K562 (cell line): ENCODE measurements around the gene WDR93. TPM values are rescaled to one million over a fixed set of nuclear protein-coding genes. Genes with fewer than 3 reads are reported as not detected.

Experiments
- ARID4B ChIP-seq: sonication (generic); formaldehyde crosslinking; IDR thresholded peaks from 2 replicates; pipeline ENCODE4 v1.8.0; 2022; ENCODE audit warnings: mild to moderate bottlenecking, missing genetic modification reagents
- ATF3 ChIP-seq, 2 experiments: fragments of 450-650 bp in 1 of 2; sonication (generic) in 1 of 2; formaldehyde crosslinking in 1 of 2; IDR thresholded peaks in 1 of 2; conservative IDR thresholded peaks in 1 of 2; 2 replicates each; pipeline versions ENCODE4 v1.6.1 to v1.8.1; 2016 to 2023; ENCODE audit warnings: mild to moderate bottlenecking in 2 of 2, moderate library complexity in 2 of 2, inconsistent platforms in 1 of 2, missing genetic modification reagents in 1 of 2
- CREB5 ChIP-seq: fragments of 250-450 bp; sonication (Bioruptor Pico); IDR thresholded peaks from 2 replicates; pipeline ENCODE4 v1.5.0; 2020; ENCODE audit warnings: mild to moderate bottlenecking
- CTBP1 ChIP-seq: fragments of 450-650 bp; IDR thresholded peaks from 2 replicates; pipeline ENCODE4 v1.6.1; 2016; ENCODE audit warnings: borderline replicate concordance
- DACH1 ChIP-seq: fragments of 450-650 bp; IDR thresholded peaks from 2 replicates; pipeline ENCODE4 v1.6.1; 2018; ENCODE audit not compliant: partially characterized antibody
- FOXJ3 ChIP-seq: sonication (generic); formaldehyde crosslinking; IDR thresholded peaks from 2 replicates; pipeline ENCODE4 v1.4.0; 2020; ENCODE audit warnings: mild to moderate bottlenecking, missing genetic modification reagents
- FOXK2 ChIP-seq, 2 experiments: fragments of 450-650 bp; IDR thresholded peaks in 1 of 2; conservative IDR thresholded peaks in 1 of 2; 2 replicates each; pipeline ENCODE4 v1.6.1; 2016; ENCODE audit warnings: low read depth in 2 of 2, mild to moderate bottlenecking in 1 of 2
- FOXM1 ChIP-seq, 2 experiments: fragments of 450-650 bp in 1 of 2; sonication (generic) in 1 of 2; formaldehyde crosslinking in 1 of 2; IDR thresholded peaks; 2 replicates each; pipeline versions ENCODE4 v1.6.1 to v1.9.0; 2017 to 2022; ENCODE audit warnings: low read depth in 2 of 2, mild to moderate bottlenecking in 2 of 2, missing genetic modification reagents in 1 of 2, moderate library complexity in 1 of 2
- HOXB6 ChIP-seq: fragments of 250-450 bp; sonication (Bioruptor Pico); IDR thresholded peaks from 2 replicates; pipeline ENCODE4 v1.5.1; 2022; ENCODE audit warnings: mild to moderate bottlenecking, borderline replicate concordance
- MLX ChIP-seq, 2 experiments: fragments of 450-650 bp in 1 of 2; sonication (generic) in 1 of 2; formaldehyde crosslinking; conservative IDR thresholded peaks; 2 replicates each; pipeline versions ENCODE4 v1.4.0 to v1.8.1; 2020 to 2022; ENCODE audit warnings: mild to moderate bottlenecking in 1 of 2, missing genetic modification reagents in 1 of 2
- MTA3 ChIP-seq: fragments of 450-650 bp; formaldehyde crosslinking; IDR thresholded peaks from 2 replicates; pipeline ENCODE4 v1.6.1; 2017; ENCODE audit warnings: mild to moderate bottlenecking, borderline replicate concordance
- NCOA1 ChIP-seq: fragments of 450-650 bp; IDR thresholded peaks from 2 replicates; pipeline ENCODE4 v1.6.1; 2016; ENCODE audit warnings: low read depth
- POLR3G ChIP-seq: IDR thresholded peaks from 2 replicates; pipeline ENCODE4 v1.6.1; 2011; ENCODE audit not compliant: insufficient read length, insufficient replicate concordance; ENCODE audit errors: extremely low read depth
- TAF7 ChIP-seq: fragments of 450-650 bp; IDR thresholded peaks from 2 replicates; pipeline ENCODE4 v1.6.1; 2016; ENCODE audit warnings: missing genetic modification characterization, missing compliant biosample characterization
- ZBTB8A ChIP-seq: fragments of 450-650 bp; IDR thresholded peaks from 2 replicates; pipeline ENCODE4 v1.6.1; 2018; ENCODE audit warnings: mild to moderate bottlenecking, moderate library complexity; ENCODE audit not compliant: partially characterized antibody
- ZC3H11A ChIP-seq: IDR thresholded peaks from 2 replicates; pipeline ENCODE4 v1.6.1; 2012; ENCODE audit warnings: low read depth, low read length, improper control_type of control experiment
- ZNF232 ChIP-seq: sonication (generic); formaldehyde crosslinking; IDR thresholded peaks from 2 replicates; pipeline ENCODE4 v1.8.0; 2022; ENCODE audit warnings: mild to moderate bottlenecking, missing genetic modification reagents
- ZNF263 ChIP-seq: sonication (generic); formaldehyde crosslinking; IDR thresholded peaks from 2 replicates; pipeline ENCODE4 v1.8.0; 2022; ENCODE audit warnings: mild to moderate bottlenecking, missing genetic modification reagents, borderline replicate concordance
- ZNF76 ChIP-seq: fragments of 250-450 bp; sonication (Bioruptor Pico); IDR thresholded peaks from 2 replicates; pipeline ENCODE4 v1.4.0; 2020; ENCODE audit warnings: mild to moderate bottlenecking, moderate library complexity, borderline replicate concordance
- polyA plus RNA-seq, 8 experiments: library from polyadenylated mRNA; depleted of rRNA in 4 of 8; stranded (reverse) in 5 of 8; unstranded in 3 of 8; fragments of >200 nt; fragmentation: Nextera tagmentation in 2 of 8; fragmentation: Illumina TruSeq in 1 of 8; extraction: Ambion mirVana in 2 of 8; extraction: Trizol in 1 of 8; gene quantifications; 2 replicates each; pipeline versions ENCODE4 v1.2.1 to v1.2.3, GENCODE V29; 2011 to 2014; ENCODE audit warnings: inconsistent platforms in 1 of 8, missing spikeins in 1 of 8
- total RNA-seq, 7 experiments: library from RNA; depleted of rRNA in 6 of 7; stranded (reverse); fragments of >200 nt in 6 of 7; fragmentation: Illumina TruSeq in 2 of 7; extraction: Trizol in 2 of 7; gene quantifications; 2 replicates each; pipeline versions ENCODE4 v1.2.1 to v1.2.3, GENCODE V29; 2011 to 2021; ENCODE audit warnings: low replicate concordance in 1 of 7

Gene WDR93
- total and polyA plus RNA-seq, 9 of the 15 experiments (the other 6 are each of a cell fraction or from before 2014, with no cell fraction given): not detected

GRCh38 chr15:89750560-89751542, 60.2 kb downstream of the WDR93 start, which contains the start of gene MESP1 (continued):
- TF ChIP-seq ZNF263 (CRISPR knock-in tag): no peak; the same call in 1 of the 2 replicates
- no peak for TF ChIP-seq NCOA1
- no peak for TF ChIP-seq DACH1
- peak; percentile 45; the same call in 1 of the 2 replicates for TF ChIP-seq ARID4B (CRISPR knock-in tag)
- TF ChIP-seq CREB5 (CRISPR knock-in tag): no peak
- no peak for TF ChIP-seq TAF7 (tag)
- TF ChIP-seq POLR3G: no peak
- TF ChIP-seq HOXB6 (CRISPR knock-in tag): no peak
- peak; percentile 70; the same call in 1 of the 2 replicates for TF ChIP-seq MTA3
- TF ChIP-seq FOXK2 (conservative IDR thresholded peaks at IDR 0.05 in 1 of 2, IDR thresholded peaks at IDR 0.05 in 1 of 2; ENCODE audit: low read depth in 2 of 2): no peak
- no peak for TF ChIP-seq ZNF232 (CRISPR knock-in tag)
- TF ChIP-seq FOXJ3: no peak
- TF ChIP-seq ATF3 (IDR thresholded peaks at IDR 0.05): no peak
- no peak for TF ChIP-seq ATF3 (CRISPR knock-in tag; conservative IDR thresholded peaks at IDR 0.05)
- no peak for TF ChIP-seq ZBTB8A
- TF ChIP-seq MLX (CRISPR knock-in tag; conservative IDR thresholded peaks at IDR 0.05): no peak
- TF ChIP-seq ZNF76 (CRISPR knock-in tag): no peak
- TF ChIP-seq ZC3H11A: no peak
- peak; percentile 94 for TF ChIP-seq CTBP1
- no peak for TF ChIP-seq FOXM1 (IDR thresholded peaks at IDR 0.05; ENCODE audit: low read depth)
- no peak for TF ChIP-seq FOXM1 (CRISPR knock-in tag; IDR thresholded peaks at IDR 0.05; ENCODE audit: low read depth)
